Measurements from ENCODE around the gene DPP4.

GRCh38 chr2:161954103-161954502 is 119.9 kb downstream of the DPP4 start:
- TF ChIP-seq CTCF (IDR thresholded peaks at IDR 0.05) (no peak), POLR2AphosphoS5 (IDR thresholded peaks at IDR 0.05) (no peak)

All from prostate gland (tissue), 2 donors.